NK-92 treated with Interleukin-12 subunit alpha and Interleukin-12 subunit beta, amount 100 ng/mL, for 24 hours (cell line): ENCODE data around the gene GRM5.
"Not testable (repeated sequence)": the region's sequence is repeated elsewhere in the genome, so short reads cannot be mapped to it uniquely, and the experiment has no call there.

Experiments
- DNase-seq: peaks from one replicate; lab custom pipeline; 2025; lab: John Stamatoyannopoulos, UW

GRM5 gene

GRCh38 chr11:89065651-89066201 lies at the start of gene GRM5:
Gene GRM5, minus strand, starts transcription at chr11:89065982. Its CDS starts 18,110 bp downstream, at chr11:89047872.
- not testable (repeated sequence) for DNase-seq

GRCh38 chr11:89097956-89098355 lies 32.2 kb upstream of the GRM5 start:
- not testable (repeated sequence) for DNase-seq

- DNase-seq: not testable (repeated sequence)
Observed at GRCh38 chr11:89093806-89094205, 28.0 kb upstream of the GRM5 start.

GRCh38 chr11:89084951-89085350 lies 19.2 kb upstream of the GRM5 start:
- DNase-seq: not testable (repeated sequence)

- DNase-seq: not testable (repeated sequence)
Observed at GRCh38 chr11:89070911-89071310, 5.1 kb upstream of the GRM5 start.

GRCh38 chr11:89067264-89067663 lies 1.5 kb upstream of the GRM5 start:
- no peak for DNase-seq

GRCh38 chr11:89065066-89065465 lies 716 bp downstream of the GRM5 start:
- no peak for DNase-seq

- DNase-seq: not testable (repeated sequence)
Observed at GRCh38 chr11:89063481-89063951, 2.3 kb downstream of the GRM5 start.

GRCh38 chr11:89062771-89063298 lies 2.9 kb downstream of the GRM5 start:
- not testable (repeated sequence) for DNase-seq

GRCh38 chr11:89061839-89062238 lies 3.9 kb downstream of the GRM5 start:
- DNase-seq: not testable (repeated sequence)

- not testable (repeated sequence) for DNase-seq
Observed at GRCh38 chr11:89057406-89057805, 8.4 kb downstream of the GRM5 start.

- no peak for DNase-seq
Observed at GRCh38 chr11:89052220-89052619, 13.6 kb downstream of the GRM5 start.

GRCh38 chr11:89047159-89047558 lies 18.6 kb downstream of the GRM5 start:
- not testable (repeated sequence) for DNase-seq

- DNase-seq: not testable (repeated sequence)
Observed at GRCh38 chr11:89043861-89044588, 21.8 kb downstream of the GRM5 start.

GRCh38 chr11:89029671-89030070 lies 36.1 kb downstream of the GRM5 start:
- not testable (repeated sequence) for DNase-seq

- DNase-seq: no peak
Observed at GRCh38 chr11:89021339-89021738, 44.4 kb downstream of the GRM5 start.

GRCh38 chr11:89019827-89020547 lies 45.8 kb downstream of the GRM5 start:
- DNase-seq: not testable (repeated sequence)

GRCh38 chr11:89016214-89016613 lies 49.6 kb downstream of the GRM5 start:
- no peak for DNase-seq

GRCh38 chr11:89015614-89016013 lies 50.2 kb downstream of the GRM5 start:
- no peak for DNase-seq

GRCh38 chr11:89000852-89001251 lies 64.9 kb downstream of the GRM5 start:
- not testable (repeated sequence) for DNase-seq

- no peak for DNase-seq
Observed at GRCh38 chr11:88979641-88980040, 86.1 kb downstream of the GRM5 start.

GRCh38 chr11:88978992-88979391 lies 86.8 kb downstream of the GRM5 start:
- not testable (repeated sequence) for DNase-seq
